Stomach (tissue), 9 donors: ENCODE measurements around the gene GALNS. TPM values are rescaled to one million over a fixed set of nuclear protein-coding genes. Genes with fewer than 3 reads are reported as not detected.

Source experiments
- DNase-seq, 2 donors: peaks; one replicate each; pipeline versions ENCODE4 v3.0.0 to v3.0.0-alpha.2; 2013 to 2019
- H3K27ac ChIP-seq, 5 donors: fragments of 200-600 bp in 4 of 5; sonication (generic) in 4 of 5; one replicate each; pipeline ENCODE4 v1.5.1; 2013 to 2019; ENCODE audit warnings: mild to moderate bottlenecking in 1 of 5, moderate library complexity in 1 of 5
- H3K27me3 ChIP-seq, 3 donors: fragments of 200-600 bp; sonication (generic); one replicate each; pipeline ENCODE4 v1.5.1; 2017 to 2019; ENCODE audit warnings: mixed run types in 1 of 3
- H3K36me3 ChIP-seq, 4 donors: fragments of 200-600 bp; sonication (generic); 1 replicate in 3 of 4; 2 replicates in 1 of 4; pipeline ENCODE4 v1.5.1; 2016 to 2019
- H3K4me1 ChIP-seq, 4 donors: fragments of 200-600 bp; sonication (generic); one replicate each; pipeline ENCODE4 v1.5.1; 2016 to 2019
- H3K4me3 ChIP-seq, 4 donors: fragments of 200-600 bp; sonication (generic) in 3 of 4; one replicate each; pipeline ENCODE4 v1.5.1; 2016 to 2019; ENCODE audit warnings: mild to moderate bottlenecking in 1 of 4
- H3K9me3 ChIP-seq, 4 donors: fragments of 200-600 bp; sonication (generic); one replicate each; pipeline ENCODE4 v1.5.1; 2016 to 2019
- CTCF ChIP-seq, 7 experiments: fragments of 450-650 bp in 4 of 7; fragments of 200-600 bp in 3 of 7; sonication (generic) in 3 of 7; IDR thresholded peaks; one replicate each; pipeline ENCODE4 v1.5.1; 2016 to 2019; ENCODE audit warnings: antibody characterized with exemption in 7 of 7, control low read depth in 2 of 7, mild to moderate bottlenecking in 1 of 7
- EP300 ChIP-seq: sonication (generic); formaldehyde crosslinking; IDR thresholded peaks from one replicate; pipeline ENCODE4 v1.6.1; 2017; ENCODE audit warnings: antibody characterized with exemption
- POLR2A ChIP-seq, 4 donors: fragments of 450-650 bp; IDR thresholded peaks; one replicate each; pipeline ENCODE4 v1.6.1; 2016; ENCODE audit warnings: antibody characterized with exemption in 4 of 4, control low read depth in 2 of 4, mild to moderate bottlenecking in 1 of 4, moderate library complexity in 1 of 4
- POLR2AphosphoS5 ChIP-seq, 3 donors: sonication (generic); formaldehyde crosslinking; IDR thresholded peaks; one replicate each; pipeline ENCODE4 v1.6.1; 2016; ENCODE audit warnings: antibody characterized with exemption in 3 of 3
- WGBS, 5 donors: extraction: QIAGEN DNeasy Blood & Tissue Kit in 3 of 5; methylation state at CpG; one replicate each; pipeline versions ENCODE4 v1.1.5 to v1.1.7; 2013 to 2018; 5-methylcytosine and 5-hydroxymethylcytosine counted together
- intact Hi-C: fragments of 100-400 bp; cut with DNase I; formaldehyde crosslinking; loops from one replicate; pipeline ENCODE4 v1.15.1; 2023; ENCODE audit warnings: low total_unique reads
- polyA plus RNA-seq, 3 donors: library from polyadenylated mRNA; stranded (reverse); fragments of 200-250 nt; gene quantifications; one replicate each; pipeline ENCODE4 v1.2.3, GENCODE V29; 2013
- total RNA-seq, 5 donors: library from RNA; depleted of rRNA; stranded (reverse); fragments of >200 nt; gene quantifications; one replicate each; pipeline versions ENCODE4 v1.1.0 to v1.2.3, GENCODE V29; 2014 to 2016
- donor health status: healthy with polysubstance abuse.
- donor health status: Bipolar disorder and iron deficiency.
- donor health status: healthy.

The GALNS gene
- total and polyA plus RNA-seq, 8 donors, result 8.6 to 110 (median 28.2) TPM

- no peak for DNase-seq
- intact Hi-C loops, result no loop called here
- peaks cover 0 to 11% (median 0%) of the 10 kb centered on the region in 4 donors for H3K4me1 ChIP-seq
- WGBS, 5 donors, result 68 to 81% (median 76%) methylated on average over 11 to 21 of the region's 21 CpGs
- TF ChIP-seq CTCF (IDR thresholded peaks at IDR 0.05) (no peak), EP300 (no peak)
- H3K27me3 ChIP-seq, result peaks cover 0 to 3% (median 0%) of the 10 kb centered on the region in 3 donors
- no peak overlapping the region for H3K4me3 ChIP-seq
- no peaks in the 10 kb centered on the region for H3K9me3 ChIP-seq
- no peak overlapping the region for H3K27ac ChIP-seq
- peaks cover 0 to 16% (median 13%) of the 10 kb centered on the region in 4 donors for H3K36me3 ChIP-seq
Observed at GRCh38 chr16:88904676-88905365, 48.1 kb upstream of the GALNS start.

- peaks cover 0 to 11% (median 0%) of the 10 kb centered on the region in 4 donors for H3K4me1 ChIP-seq
- peaks cover 0 to 20% (median 18%) of the 10 kb centered on the region in 4 donors for H3K36me3 ChIP-seq
- no peak for TF ChIP-seq POLR2A (IDR thresholded peaks at IDR 0.05)
- TF ChIP-seq EP300, result no peak
- TF ChIP-seq POLR2AphosphoS5 (IDR thresholded peaks at IDR 0.05), result no peak
- TF ChIP-seq CTCF (IDR thresholded peaks at IDR 0.05), result no peak
- H3K27ac ChIP-seq, result no peak overlapping the region
- no peaks in the 10 kb centered on the region for H3K27me3 ChIP-seq
- intact Hi-C loops, result no loop called here
- 58 to 90% (median 74%) methylated on average over 2 to 14 of the region's 14 CpGs for WGBS, 5 donors
- H3K9me3 ChIP-seq, result no peaks in the 10 kb centered on the region
- DNase-seq, result no peak
- no peak overlapping the region for H3K4me3 ChIP-seq
Observed at GRCh38 chr16:88903267-88903666, 46.5 kb upstream of the GALNS start.

GRCh38 chr16:88902744-88903143 is 46.0 kb upstream of the GALNS start:
- 72 to 82% (median 76%) methylated on average over 10 to 16 of the region's 16 CpGs for WGBS, 5 donors
- no peak overlapping the region for H3K27ac ChIP-seq
- H3K36me3 ChIP-seq, result peaks cover 0 to 23% (median 20%) of the 10 kb centered on the region in 4 donors
- no peaks in the 10 kb centered on the region for H3K27me3 ChIP-seq
- no peaks in the 10 kb centered on the region for H3K9me3 ChIP-seq
- DNase-seq, result no peak
- H3K4me1 ChIP-seq, result peaks cover 0 to 11% (median 0%) of the 10 kb centered on the region in 4 donors
- intact Hi-C loops, result no loop called here
- H3K4me3 ChIP-seq, result no peak overlapping the region
- no peak for TF ChIP-seq EP300
- TF ChIP-seq CTCF (IDR thresholded peaks at IDR 0.05), result no peak
- no peak for TF ChIP-seq POLR2AphosphoS5 (IDR thresholded peaks at IDR 0.05)
- no peak for TF ChIP-seq POLR2A (IDR thresholded peaks at IDR 0.05)

- peaks cover 0 to 11% (median 0%) of the 10 kb centered on the region in 4 donors for H3K4me1 ChIP-seq
- intact Hi-C loops, result no loop called here
- TF ChIP-seq EP300 (no peak), CTCF (IDR thresholded peaks at IDR 0.05) (no peak), POLR2AphosphoS5 (IDR thresholded peaks at IDR 0.05) (no peak), POLR2A (IDR thresholded peaks at IDR 0.05) (no peak)
- no peak overlapping the region for H3K4me3 ChIP-seq
- no peak for DNase-seq
- no peaks in the 10 kb centered on the region for H3K27me3 ChIP-seq
- no peaks in the 10 kb centered on the region for H3K9me3 ChIP-seq
- H3K27ac ChIP-seq, result no peak overlapping the region
- 81 to 84% (median 82%) methylated on average over 10 to 26 of the region's 26 CpGs for WGBS, 5 donors
- H3K36me3 ChIP-seq, result peaks cover 0 to 32% (median 29%) of the 10 kb centered on the region in 4 donors
Observed at GRCh38 chr16:88901718-88902337, 45.1 kb upstream of the GALNS start.
